ENCODE results near the gene EPOP. TPM values are rescaled to one million over a fixed set of nuclear protein-coding genes. Genes with fewer than 3 reads are reported as not detected.

EPOP gene
- total RNA-seq, 4 donors from 2014 or later = 0.29 to 1.2 (median 0.75) TPM; not detected in 1

DNA sequence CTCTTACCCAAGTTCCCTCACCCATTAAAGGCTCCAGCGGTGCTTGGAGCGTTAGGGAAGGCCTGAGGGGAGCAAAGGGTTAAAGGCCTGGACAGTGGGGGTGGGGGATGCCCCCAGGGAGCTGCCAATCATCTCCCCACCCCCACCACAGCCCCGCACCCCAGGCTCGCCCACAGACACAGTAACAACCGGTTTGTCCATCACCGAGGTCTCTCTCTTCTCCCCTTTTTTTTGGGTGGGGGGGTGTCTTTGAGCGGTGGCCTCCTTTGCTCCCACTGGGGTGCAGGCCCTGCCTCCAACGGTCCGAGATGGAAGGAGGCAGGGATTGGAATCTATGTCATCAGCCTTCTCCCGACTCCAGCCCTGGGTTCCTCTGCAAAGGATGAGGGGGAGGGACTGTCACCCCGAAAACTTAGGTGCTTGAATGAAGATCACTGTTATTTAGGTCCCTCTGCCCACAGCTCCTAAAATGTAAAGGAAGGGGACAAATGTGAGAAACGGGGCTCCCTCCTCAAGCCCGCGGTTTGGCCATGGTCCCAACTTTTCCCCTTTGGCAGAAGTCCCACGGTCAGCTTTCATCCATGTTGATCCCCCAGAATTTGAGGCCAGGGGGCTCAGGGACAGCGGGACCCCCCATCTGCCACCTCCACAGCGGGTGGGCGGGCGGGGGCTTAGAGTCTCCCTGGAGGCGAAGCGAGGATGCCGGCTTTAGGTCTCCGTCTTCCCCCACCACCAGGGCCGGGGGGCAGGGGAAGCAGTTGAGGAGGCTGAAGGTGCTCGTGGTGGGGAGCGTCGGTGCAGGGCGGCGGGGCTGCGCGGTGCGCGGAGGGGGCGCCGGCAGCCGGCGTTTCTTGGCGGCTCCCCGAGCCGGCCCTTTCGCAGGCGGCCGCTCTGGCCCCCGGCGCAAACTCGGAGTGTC, 1.7 kb downstream of the EPOP start:
- no peaks in the 10 kb centered on the region for H3K36me3 ChIP-seq
- TF ChIP-seq, protein P1, sequence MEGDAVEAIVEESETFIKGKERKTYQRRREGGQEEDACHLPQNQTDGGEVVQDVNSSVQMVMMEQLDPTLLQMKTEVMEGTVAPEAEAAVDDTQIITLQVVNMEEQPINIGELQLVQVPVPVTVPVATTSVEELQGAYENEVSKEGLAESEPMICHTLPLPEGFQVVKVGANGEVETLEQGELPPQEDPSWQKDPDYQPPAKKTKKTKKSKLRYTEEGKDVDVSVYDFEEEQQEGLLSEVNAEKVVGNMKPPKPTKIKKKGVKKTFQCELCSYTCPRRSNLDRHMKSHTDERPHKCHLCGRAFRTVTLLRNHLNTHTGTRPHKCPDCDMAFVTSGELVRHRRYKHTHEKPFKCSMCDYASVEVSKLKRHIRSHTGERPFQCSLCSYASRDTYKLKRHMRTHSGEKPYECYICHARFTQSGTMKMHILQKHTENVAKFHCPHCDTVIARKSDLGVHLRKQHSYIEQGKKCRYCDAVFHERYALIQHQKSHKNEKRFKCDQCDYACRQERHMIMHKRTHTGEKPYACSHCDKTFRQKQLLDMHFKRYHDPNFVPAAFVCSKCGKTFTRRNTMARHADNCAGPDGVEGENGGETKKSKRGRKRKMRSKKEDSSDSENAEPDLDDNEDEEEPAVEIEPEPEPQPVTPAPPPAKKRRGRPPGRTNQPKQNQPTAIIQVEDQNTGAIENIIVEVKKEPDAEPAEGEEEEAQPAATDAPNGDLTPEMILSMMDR (IDR thresholded peaks at IDR 0.05 in 4 of 5, conservative IDR thresholded peaks at IDR 0.05 in 1 of 5) = no peak
- no peak for TF ChIP-seq POLR2A (IDR thresholded peaks at IDR 0.05)
- no peak overlapping the region for H3K27ac ChIP-seq
- ATAC-seq (no peak), DNase-seq (no peak)
- H3K4me1 ChIP-seq = peaks cover 0 to 4% of the 10 kb centered on the region in 2 donors
- in situ Hi-C loops (cut with MboI; ENCODE audit: low sequenced_read_pairs in 4 of 4) (loop anchor here in 1 of 4 donors (25.0 kb wide), 1 partner anchor 186 kb away; no protein-coding TSS in a partner anchor), intact Hi-C loops (cut with DNase I; ENCODE audit: low total_unique reads) (loop anchor here (10.0 kb wide), 1 partner anchor 248 kb away; the partner anchor contains the start of gene ARHGAP23)
- H3K9me3 ChIP-seq = no peaks in the 10 kb centered on the region
- peak overlapping the region in 3 of 4 donors; percentile 60 to 71 (median 71) for H3K4me3 ChIP-seq
- H3K27me3 ChIP-seq = peaks cover 42 to 65% (median 62%) of the 10 kb centered on the region in 3 donors

DNA sequence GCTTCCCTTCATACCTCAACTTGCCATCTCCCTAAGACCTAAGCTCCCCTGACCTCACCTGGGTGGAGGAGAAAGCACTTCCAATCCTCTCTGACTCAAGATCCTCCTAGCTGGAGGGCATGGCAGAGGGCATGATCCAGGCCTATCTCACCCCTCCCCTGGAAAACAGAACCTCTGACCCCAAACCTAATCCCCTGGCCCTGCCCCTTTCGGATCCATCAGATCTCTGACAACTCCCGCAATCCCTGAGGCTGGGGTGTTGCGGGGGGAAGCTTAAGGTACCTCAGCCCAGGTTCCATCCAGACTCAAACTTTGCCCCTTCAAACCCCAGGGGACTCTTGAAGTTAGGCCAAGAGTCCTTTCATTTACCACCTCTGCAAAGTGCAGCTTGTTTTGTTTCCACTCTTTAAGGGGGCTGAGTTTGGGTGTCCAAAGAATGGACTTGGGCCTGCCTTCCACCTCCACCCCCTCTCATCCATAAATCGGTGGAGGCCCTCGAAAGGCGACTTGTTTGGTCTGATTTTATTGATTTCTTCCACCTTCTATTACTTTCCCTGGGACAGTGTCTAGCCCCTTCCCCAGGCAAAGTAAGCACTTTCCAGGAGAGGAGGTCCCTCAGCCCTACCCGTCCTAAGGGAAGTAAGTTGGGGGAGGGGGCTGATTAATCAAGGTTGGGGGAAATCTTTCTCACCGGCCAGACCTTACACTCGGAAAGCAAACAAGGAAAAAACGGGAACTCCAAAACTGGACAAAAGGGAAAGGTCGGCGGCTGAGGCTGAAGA, 2.6 kb downstream of the EPOP start:
- Histone ChIP-seq H3K4me1 (peaks cover 0 to 4% of the 10 kb centered on the region in 2 donors), H3K4me3 (no peak overlapping the region), H3K27me3 (peaks cover 42 to 65% (median 62%) of the 10 kb centered on the region in 3 donors), H3K27ac (no peak overlapping the region), H3K36me3 (no peaks in the 10 kb centered on the region), H3K9me3 (no peaks in the 10 kb centered on the region)
- DNase-seq (no peak), ATAC-seq (no peak)
- in situ Hi-C loops (cut with MboI; ENCODE audit: low sequenced_read_pairs in 4 of 4) (loop anchor here in 1 of 4 donors (25.0 kb wide), 1 partner anchor 185 kb away; no protein-coding TSS in a partner anchor), intact Hi-C loops (cut with DNase I; ENCODE audit: low total_unique reads) (loop anchor here (10.0 kb wide), 1 partner anchor 247 kb away; the partner anchor contains the start of gene ARHGAP23)
- TF ChIP-seq, protein P1 (IDR thresholded peaks at IDR 0.05 in 4 of 5, conservative IDR thresholded peaks at IDR 0.05 in 1 of 5) = no peak
- no peak for TF ChIP-seq POLR2A (IDR thresholded peaks at IDR 0.05)

DNA sequence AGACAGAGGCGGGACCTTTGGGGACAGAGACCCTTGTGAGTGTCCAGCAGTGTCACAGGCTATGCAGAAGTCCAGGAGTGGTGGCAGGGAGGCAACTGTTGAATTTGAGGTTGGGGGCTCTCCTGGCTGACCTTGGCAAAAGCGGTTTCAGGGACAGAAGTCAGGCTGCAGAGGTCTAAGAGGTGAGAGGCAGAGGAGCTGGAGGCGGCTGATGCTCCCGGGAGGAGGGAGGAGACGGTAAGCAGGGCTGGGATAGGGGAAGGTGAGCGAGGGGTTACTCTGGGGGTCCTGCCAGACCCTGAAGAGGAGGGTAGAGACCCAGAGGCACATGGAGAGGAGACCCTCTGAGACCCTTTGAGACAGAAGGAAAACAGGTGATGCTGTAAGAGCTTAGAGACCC, 5.2 kb downstream of the EPOP start:
- in situ Hi-C loops (cut with MboI; ENCODE audit: low sequenced_read_pairs in 4 of 4) = loop anchor here in 3 of 4 donors (5.0 to 25.0 kb wide), 3 partner anchors 112 to 182 kb away; no protein-coding TSS in a partner anchor
- Histone ChIP-seq H3K4me1 (no peaks in the 10 kb centered on the region), H3K27me3 (peaks cover 33 to 52% (median 47%) of the 10 kb centered on the region in 3 donors), H3K36me3 (no peaks in the 10 kb centered on the region), H3K27ac (no peak overlapping the region), H3K4me3 (no peak overlapping the region), H3K9me3 (no peaks in the 10 kb centered on the region)
- ATAC-seq (no peak), DNase-seq (no peak)
- intact Hi-C loops (cut with DNase I; ENCODE audit: low total_unique reads) = loop anchor here (10.0 kb wide), 1 partner anchor 175 kb away; no protein-coding TSS in a partner anchor
- TF ChIP-seq, protein P1 (IDR thresholded peaks at IDR 0.05 in 4 of 5, conservative IDR thresholded peaks at IDR 0.05 in 1 of 5) = no peak
- TF ChIP-seq POLR2A (IDR thresholded peaks at IDR 0.05) = no peak

DNA sequence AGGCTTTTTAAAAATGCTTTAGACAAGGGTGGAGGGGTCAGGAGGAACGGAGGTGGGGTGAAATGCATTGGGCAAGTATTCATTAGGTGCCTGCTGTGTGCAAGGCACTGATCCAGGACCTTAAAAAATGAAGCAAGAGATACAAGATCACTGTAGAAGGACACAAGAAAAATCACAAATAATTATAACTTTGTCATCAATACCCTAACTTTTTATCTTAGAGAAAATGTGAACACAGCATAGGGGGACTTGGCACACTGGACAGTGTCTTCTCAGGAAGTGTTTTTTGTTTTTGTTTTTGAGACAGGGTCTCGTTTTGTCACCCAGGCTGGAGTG, 7.0 kb downstream of the EPOP start:
- no peak for TF ChIP-seq POLR2A (IDR thresholded peaks at IDR 0.05)
- TF ChIP-seq, protein P1 (IDR thresholded peaks at IDR 0.05 in 4 of 5, conservative IDR thresholded peaks at IDR 0.05 in 1 of 5) = peak in 1 of 5 experiments; percentile 4
- intact Hi-C loops (cut with DNase I; ENCODE audit: low total_unique reads) (loop anchor here (1.0 to 10.0 kb wide), 2 partner anchors 109 to 173 kb away; no protein-coding TSS in a partner anchor), in situ Hi-C loops (cut with MboI; ENCODE audit: low sequenced_read_pairs in 4 of 4) (loop anchor here in 3 of 4 donors (5.0 to 25.0 kb wide), 3 partner anchors 110 to 180 kb away; no protein-coding TSS in a partner anchor)
- DNase-seq (no peak), ATAC-seq (no peak)
- Histone ChIP-seq H3K27ac (no peak overlapping the region), H3K36me3 (no peaks in the 10 kb centered on the region), H3K4me3 (no peak overlapping the region), H3K9me3 (no peaks in the 10 kb centered on the region), H3K4me1 (no peaks in the 10 kb centered on the region), H3K27me3 (peaks cover 19 to 35% (median 33%) of the 10 kb centered on the region in 3 donors)

Data from gastrocnemius medialis (tissue), 4 donors.